ENCODE data around the gene PTPRR.

DNA sequence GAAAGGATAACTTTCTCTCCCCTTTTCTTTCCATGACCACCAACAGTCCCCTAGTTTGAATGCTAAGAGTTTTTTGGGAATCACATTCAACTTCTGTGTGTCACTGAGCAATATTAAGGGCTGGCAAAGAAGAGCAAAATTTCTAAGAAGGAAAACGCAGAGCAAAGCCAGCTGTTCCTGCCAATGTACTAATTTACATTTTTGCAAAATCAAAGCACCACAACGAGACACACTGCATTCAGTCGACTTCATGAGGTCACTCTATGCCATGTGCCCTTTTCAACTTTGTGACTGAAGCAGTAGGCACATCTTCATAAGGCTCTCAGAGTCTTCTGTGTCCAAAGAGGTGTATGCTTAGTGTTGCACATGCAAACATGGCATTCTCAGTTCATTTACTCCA lies 66.4 kb downstream of the PTPRR start:
- TF ChIP-seq, protein P1, sequence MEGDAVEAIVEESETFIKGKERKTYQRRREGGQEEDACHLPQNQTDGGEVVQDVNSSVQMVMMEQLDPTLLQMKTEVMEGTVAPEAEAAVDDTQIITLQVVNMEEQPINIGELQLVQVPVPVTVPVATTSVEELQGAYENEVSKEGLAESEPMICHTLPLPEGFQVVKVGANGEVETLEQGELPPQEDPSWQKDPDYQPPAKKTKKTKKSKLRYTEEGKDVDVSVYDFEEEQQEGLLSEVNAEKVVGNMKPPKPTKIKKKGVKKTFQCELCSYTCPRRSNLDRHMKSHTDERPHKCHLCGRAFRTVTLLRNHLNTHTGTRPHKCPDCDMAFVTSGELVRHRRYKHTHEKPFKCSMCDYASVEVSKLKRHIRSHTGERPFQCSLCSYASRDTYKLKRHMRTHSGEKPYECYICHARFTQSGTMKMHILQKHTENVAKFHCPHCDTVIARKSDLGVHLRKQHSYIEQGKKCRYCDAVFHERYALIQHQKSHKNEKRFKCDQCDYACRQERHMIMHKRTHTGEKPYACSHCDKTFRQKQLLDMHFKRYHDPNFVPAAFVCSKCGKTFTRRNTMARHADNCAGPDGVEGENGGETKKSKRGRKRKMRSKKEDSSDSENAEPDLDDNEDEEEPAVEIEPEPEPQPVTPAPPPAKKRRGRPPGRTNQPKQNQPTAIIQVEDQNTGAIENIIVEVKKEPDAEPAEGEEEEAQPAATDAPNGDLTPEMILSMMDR (IDR thresholded peaks at IDR 0.05) = no peak
- TF ChIP-seq POLR2A (IDR thresholded peaks at IDR 0.05) = no peak
